H1 (cell line): ENCODE measurements around the gene ALK. TPM values are rescaled to one million over a fixed set of nuclear protein-coding genes. Genes with fewer than 3 reads are reported as not detected.

Source experiments
- CTCF ChIA-PET: fragments of 300-600 bp; sonication (Branson Sonifier 250); formaldehyde crosslinking; loops from one replicate; lab custom pipeline; 2021; ENCODE audit not compliant: partially characterized antibody; lab: Charles Lee
- POLR2A ChIA-PET: fragments of 300-600 bp; sonication (Branson Sonifier 250); formaldehyde crosslinking; loops from one replicate; lab custom pipeline; 2021; ENCODE audit warnings: inconsistent platforms; ENCODE audit not compliant: partially characterized antibody; lab: Charles Lee
- DNase-seq, 2 experiments: peaks; one replicate each; pipeline versions ENCODE4 v3.0.0 to v3.0.0-alpha.2; 2010 to 2022; ENCODE audit warnings: low spot score in 2 of 2, low read depth in 1 of 2, mixed read lengths in 1 of 2
- FAIRE-seq: peaks from 2 replicates; lab custom pipeline; 2011; peaks lifted over from hg19 to GRCh38; lab: Jason Lieb, UNC
- H2AFZ ChIP-seq: 2 replicates; pipeline ENCODE4 v1.8.1; 2012; ENCODE audit warnings: low read length, inconsistent platforms
- H2AK5ac ChIP-seq: 2 replicates; pipeline ENCODE4 v1.6.1; 2013; ENCODE audit warnings: low read depth, low read length
- H2BK120ac ChIP-seq: replicated peaks from 2 replicates; pipeline ENCODE3; 2013; ENCODE audit warnings: low read depth, low read length, inconsistent platforms
- H2BK12ac ChIP-seq: 2 replicates; pipeline ENCODE4 v1.6.1; 2013; ENCODE audit warnings: low read depth, low read length
- H2BK15ac ChIP-seq: 2 replicates; pipeline ENCODE4 v1.6.1; 2013; ENCODE audit warnings: low read length
- H2BK20ac ChIP-seq: 2 replicates; pipeline ENCODE4 v1.6.1; 2013; ENCODE audit warnings: low read length
- H2BK5ac ChIP-seq: 2 replicates; pipeline ENCODE4 v1.6.1; 2013; ENCODE audit warnings: low read depth, low read length
- H3K14ac ChIP-seq: 2 replicates; pipeline ENCODE4 v1.6.1; 2013; ENCODE audit warnings: inconsistent platforms; ENCODE audit not compliant: insufficient read length
- H3K18ac ChIP-seq: 2 replicates; pipeline ENCODE4 v1.6.1; 2013; ENCODE audit warnings: low read length; ENCODE audit errors: extremely low read depth
- H3K23ac ChIP-seq: 2 replicates; pipeline ENCODE4 v1.6.1; 2013; ENCODE audit warnings: inconsistent platforms; ENCODE audit not compliant: insufficient read length
- H3K23me2 ChIP-seq: 2 replicates; pipeline ENCODE4 v1.6.1; 2013; ENCODE audit warnings: low read depth, low read length
- H3K27ac ChIP-seq: 2 replicates; pipeline ENCODE4 v1.6.1; 2011; ENCODE audit warnings: low read depth, low read length, inconsistent platforms
- H3K27me3 ChIP-seq, 4 experiments: replicated peaks in 1 of 4; 1 replicate in 1 of 4; 2 replicates in 3 of 4; pipeline versions ENCODE4 v1.6.1 to v1.8.1; 2011 to 2013; ENCODE audit warnings: low read length in 3 of 4, mild to moderate bottlenecking in 3 of 4, inconsistent platforms in 2 of 4, mixed read lengths in 2 of 4, moderate library complexity in 1 of 4; ENCODE audit not compliant: control insufficient read depth in 3 of 4, insufficient read depth in 3 of 4; ENCODE audit errors: extremely low read depth in 1 of 4
- H3K36me3 ChIP-seq, 4 experiments: 2 replicates each; pipeline versions ENCODE4 v1.6.1 to v1.8.1; 2011 to 2013; ENCODE audit warnings: mild to moderate bottlenecking in 4 of 4, low read length in 3 of 4, moderate library complexity in 2 of 4, control low read depth in 1 of 4, inconsistent platforms in 1 of 4; ENCODE audit not compliant: insufficient read depth in 4 of 4, control insufficient read depth in 2 of 4
- H3K4ac ChIP-seq: replicated peaks from 2 replicates; pipeline ENCODE3; 2013; ENCODE audit warnings: low read length, low read depth, mixed read lengths, inconsistent platforms; ENCODE audit not compliant: insufficient read length
- H3K4me1 ChIP-seq, 4 experiments: replicated peaks in 1 of 4; 1 replicate in 1 of 4; 2 replicates in 3 of 4; pipeline versions ENCODE4 v1.6.1 to v1.8.1; 2011 to 2013; ENCODE audit warnings: low read length in 3 of 4, inconsistent platforms in 2 of 4, mixed read lengths in 1 of 4; ENCODE audit not compliant: insufficient read depth in 4 of 4, control insufficient read depth in 3 of 4
- H3K4me2 ChIP-seq, 2 experiments: 2 replicates each; pipeline versions ENCODE4 v1.6.1 to v1.8.1; 2011 to 2013; ENCODE audit warnings: low read depth in 2 of 2, low read length in 2 of 2, control low read depth in 1 of 2, inconsistent platforms in 1 of 2, mild to moderate bottlenecking in 1 of 2; ENCODE audit not compliant: insufficient read depth in 1 of 2
- H3K4me3 ChIP-seq, 4 experiments: fragments of 200-600, 300-600 bp in 1 of 4; sonication (generic), shearing (Covaris generic), sonication (Bioruptor Twin) in 1 of 4; 2 replicates each; pipeline versions ENCODE4 v1.5.1 to v1.8.1; 2011 to 2016; ENCODE audit warnings: low read length in 4 of 4, low read depth in 3 of 4, control low read depth in 2 of 4, inconsistent platforms in 2 of 4, mild to moderate bottlenecking in 2 of 4, mixed read lengths in 1 of 4, moderate library complexity in 1 of 4; ENCODE audit not compliant: insufficient read depth in 2 of 4; ENCODE audit errors: extremely low read depth in 1 of 4
- H3K56ac ChIP-seq: replicated peaks from 2 replicates; pipeline ENCODE3; 2013; ENCODE audit warnings: low read depth, mild to moderate bottlenecking, mixed read lengths, low read length, inconsistent platforms; ENCODE audit not compliant: insufficient read length
- H3K79me1 ChIP-seq: 2 replicates; pipeline ENCODE4 v1.6.1; 2013; ENCODE audit warnings: low read depth, low read length, control low read depth
- H3K79me2 ChIP-seq, 2 experiments: 2 replicates each; pipeline versions ENCODE4 v1.6.1 to v1.8.1; 2012 to 2013; ENCODE audit warnings: low read length in 2 of 2, mild to moderate bottlenecking in 2 of 2, inconsistent platforms in 1 of 2; ENCODE audit not compliant: insufficient read depth in 2 of 2, control insufficient read depth in 1 of 2
- H3K9ac ChIP-seq, 4 experiments: replicated peaks in 1 of 4; 1 replicate in 1 of 4; 2 replicates in 3 of 4; pipeline versions ENCODE4 v1.6.1 to v1.8.1; 2011 to 2013; ENCODE audit warnings: low read depth in 3 of 4, low read length in 3 of 4, control low read depth in 2 of 4, mild to moderate bottlenecking in 2 of 4, moderate library complexity in 2 of 4, inconsistent platforms in 1 of 4; ENCODE audit errors: extremely low read depth in 1 of 4
- H3K9me3 ChIP-seq, 2 experiments: 2 replicates each; pipeline versions ENCODE4 v1.6.1 to v1.8.1; 2012 to 2013; ENCODE audit warnings: mild to moderate bottlenecking in 2 of 2, moderate library complexity in 2 of 2, control low read depth in 1 of 2, inconsistent platforms in 1 of 2, low read depth in 1 of 2, low read length in 1 of 2, mixed read lengths in 1 of 2; ENCODE audit not compliant: insufficient read depth in 2 of 2
- H4K20me1 ChIP-seq, 2 experiments: replicated peaks in 1 of 2; 2 replicates each; pipeline versions ENCODE3 to v1.8.1; 2011 to 2013; ENCODE audit warnings: inconsistent platforms in 2 of 2, low read length in 2 of 2, mild to moderate bottlenecking in 1 of 2; ENCODE audit not compliant: insufficient read depth in 2 of 2, control insufficient read depth in 1 of 2
- H4K5ac ChIP-seq: 2 replicates; pipeline ENCODE4 v1.6.1; 2013; ENCODE audit warnings: low read length, low read depth, mixed read lengths, inconsistent platforms; ENCODE audit not compliant: insufficient read length
- H4K8ac ChIP-seq: 2 replicates; pipeline ENCODE4 v1.8.0; 2013; ENCODE audit warnings: mild to moderate bottlenecking, moderate library complexity, low read length, inconsistent platforms; ENCODE audit not compliant: insufficient read depth; ENCODE audit errors: extremely low read depth
- H4K91ac ChIP-seq: replicated peaks from 2 replicates; pipeline ENCODE3; 2013; ENCODE audit warnings: low read length, mixed read lengths, inconsistent platforms; ENCODE audit not compliant: insufficient read length
- CHD1 ChIP-seq: IDR thresholded peaks from 2 replicates; pipeline ENCODE4 v1.6.1; 2012; ENCODE audit warnings: low read depth, low read length, improper control_type of control experiment
- EP300 ChIP-seq, 2 experiments: IDR thresholded peaks; 1 replicate in 1 of 2; 2 replicates in 1 of 2; pipeline ENCODE4 v1.6.1; 2011 to 2012; ENCODE audit warnings: low read depth in 2 of 2, low read length in 2 of 2, mild to moderate bottlenecking in 2 of 2, borderline replicate concordance in 1 of 2, inconsistent platforms in 1 of 2, moderate library complexity in 1 of 2
- EZH2 ChIP-seq: fragments of 200-600 bp; sonication (generic); IDR thresholded peaks from 2 replicates; pipeline ENCODE4 v1.7.1; 2012; ENCODE audit warnings: low read depth, mild to moderate bottlenecking, moderate library complexity, low read length, inconsistent platforms; ENCODE audit not compliant: severe bottlenecking
- HDAC2 ChIP-seq, 2 experiments: fragments of 300-600 bp in 1 of 2; sonication (generic) in 1 of 2; IDR thresholded peaks; 2 replicates each; pipeline ENCODE4 v1.6.1; 2011 to 2012; ENCODE audit warnings: low read depth in 2 of 2, low read length in 2 of 2, mild to moderate bottlenecking in 2 of 2, moderate library complexity in 2 of 2, borderline replicate concordance in 1 of 2, inconsistent platforms in 1 of 2
- POLR2AphosphoS5 ChIP-seq: IDR thresholded peaks from 2 replicates; pipeline ENCODE4 v1.6.1; 2011; ENCODE audit warnings: low read depth, low read length
- SIRT6 ChIP-seq: IDR thresholded peaks from one replicate; pipeline ENCODE4 v1.7.1; 2012; ENCODE audit warnings: low read length, inconsistent platforms
- SP4 ChIP-seq: IDR thresholded peaks from 2 replicates; pipeline ENCODE4 v1.6.1; 2012; ENCODE audit warnings: low read length, inconsistent platforms
- TAF7 ChIP-seq: optimal IDR thresholded peaks from 2 replicates; pipeline ENCODE3; 2011; ENCODE audit warnings: low read depth, mild to moderate bottlenecking, inconsistent platforms, low read length, moderate library complexity, borderline replicate concordance
- polyA plus RNA-seq, 7 experiments: library from polyadenylated mRNA; depleted of rRNA in 3 of 7; stranded (reverse) in 5 of 7; unstranded in 2 of 7; fragments of >200 nt in 5 of 7; fragments of 200-250 nt in 2 of 7; gene quantifications; 1 replicate in 5 of 7; 2 replicates in 1 of 7; 4 replicates in 1 of 7; pipeline versions ENCODE4 v1.2.1 to v1.2.3, GENCODE V29; 2011 to 2013; ENCODE audit warnings: missing spikeins in 2 of 7, mixed read lengths in 2 of 7
- total RNA-seq: library from RNA; stranded (reverse); fragmentation: NEBNext Ultra II Directional; extraction: Animal tissue kit (Norgen Biotek cat#: 25700); gene quantifications from 2 replicates; pipeline ENCODE4 v1.2.1, GENCODE V29; 2021
- TF ChIP-seq, protein P1 (sequence below): IDR thresholded peaks from 2 replicates; pipeline ENCODE4 v1.6.1; 2012; ENCODE audit warnings: inconsistent platforms

The ALK gene
- total and polyA plus RNA-seq, 2 of the 8 experiments (the other 6 are each of a cell fraction or from before 2014, with no cell fraction given), result 0.02 to 0.09 TPM

DNA sequence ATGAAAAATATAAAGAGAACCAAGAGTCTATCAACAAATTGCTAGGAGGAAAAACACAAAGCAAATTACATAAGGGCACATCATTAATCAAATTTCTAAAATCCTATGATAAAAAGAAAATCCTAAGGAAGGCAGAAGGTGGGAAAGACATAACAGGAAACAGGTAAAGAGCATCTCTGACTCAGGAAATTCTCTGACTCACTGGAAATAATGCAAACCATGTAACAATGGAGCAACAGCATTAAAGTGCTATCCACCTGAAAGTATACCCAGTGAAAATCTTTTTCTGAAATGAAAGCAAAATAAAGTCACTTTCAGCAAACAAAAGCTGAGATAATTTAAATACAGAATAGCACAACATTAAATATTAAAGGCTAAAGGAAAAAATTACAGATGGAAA is 10.9 kb downstream of the ALK start:
- H2BK12ac ChIP-seq, result no peak overlapping the region

More for the DNA sequence above, 10.9 kb downstream of the ALK start:
- H3K4ac ChIP-seq, result no peak overlapping the region
- H3K23ac ChIP-seq, result no peak overlapping the region
- H3K79me1 ChIP-seq, result no peaks in the 10 kb centered on the region
- H2BK15ac ChIP-seq, result no peak overlapping the region
- no peak overlapping the region for H2AFZ ChIP-seq
- H3K4me2 ChIP-seq, result no peak overlapping the region
- no peaks in the 10 kb centered on the region for H3K36me3 ChIP-seq
- no peaks in the 10 kb centered on the region for H3K4me1 ChIP-seq
- no peak overlapping the region for H3K9ac ChIP-seq
- no peak overlapping the region for H2BK20ac ChIP-seq
- no peak overlapping the region for H3K18ac ChIP-seq
- ChIA-PET POLR2A (no interaction called here), CTCF (interaction anchor here (1.7 to 2.0 kb wide), 2 partner anchors 11 to 116 kb away, joined by 6 read pairs; partner anchors contain the start of gene ALK)
- H4K20me1 ChIP-seq, result no peaks in the 10 kb centered on the region
- no peak overlapping the region for H3K27ac ChIP-seq
- DNase-seq, result no peak
- H4K5ac ChIP-seq, result no peak overlapping the region
- H3K23me2 ChIP-seq, result no peaks in the 10 kb centered on the region
- no peak overlapping the region for H4K91ac ChIP-seq
- H3K4me3 ChIP-seq, result no peak overlapping the region
- no peak overlapping the region for H2AK5ac ChIP-seq
- H3K14ac ChIP-seq, result no peak overlapping the region
- H2BK120ac ChIP-seq, result no peak overlapping the region
- FAIRE-seq, result no peak
- no peak overlapping the region for H2BK5ac ChIP-seq
- H3K9me3 ChIP-seq, result no peaks in the 10 kb centered on the region
- TF ChIP-seq HDAC2 (IDR thresholded peaks at IDR 0.05; ENCODE audit: borderline replicate concordance in 1 of 2, low read depth in 2 of 2, low read length in 2 of 2) (no peak), TAF7 (no peak), EP300 (IDR thresholded peaks at IDR 0.05; ENCODE audit: borderline replicate concordance in 1 of 2, low read depth in 2 of 2, low read length in 2 of 2) (no peak), POLR2AphosphoS5 (no peak), SP4 (no peak), EZH2 (no peak), CHD1 (no peak), SIRT6 (no peak)
- TF ChIP-seq, protein P1, sequence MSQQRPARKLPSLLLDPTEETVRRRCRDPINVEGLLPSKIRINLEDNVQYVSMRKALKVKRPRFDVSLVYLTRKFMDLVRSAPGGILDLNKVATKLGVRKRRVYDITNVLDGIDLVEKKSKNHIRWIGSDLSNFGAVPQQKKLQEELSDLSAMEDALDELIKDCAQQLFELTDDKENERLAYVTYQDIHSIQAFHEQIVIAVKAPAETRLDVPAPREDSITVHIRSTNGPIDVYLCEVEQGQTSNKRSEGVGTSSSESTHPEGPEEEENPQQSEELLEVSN, result no peak
- no peak overlapping the region for H3K56ac ChIP-seq
- no peak overlapping the region for H4K8ac ChIP-seq
- no peaks in the 10 kb centered on the region for H3K79me2 ChIP-seq
- no peaks in the 10 kb centered on the region for H3K27me3 ChIP-seq
